ENCODE measurements around the gene TTLL8.

DNA sequence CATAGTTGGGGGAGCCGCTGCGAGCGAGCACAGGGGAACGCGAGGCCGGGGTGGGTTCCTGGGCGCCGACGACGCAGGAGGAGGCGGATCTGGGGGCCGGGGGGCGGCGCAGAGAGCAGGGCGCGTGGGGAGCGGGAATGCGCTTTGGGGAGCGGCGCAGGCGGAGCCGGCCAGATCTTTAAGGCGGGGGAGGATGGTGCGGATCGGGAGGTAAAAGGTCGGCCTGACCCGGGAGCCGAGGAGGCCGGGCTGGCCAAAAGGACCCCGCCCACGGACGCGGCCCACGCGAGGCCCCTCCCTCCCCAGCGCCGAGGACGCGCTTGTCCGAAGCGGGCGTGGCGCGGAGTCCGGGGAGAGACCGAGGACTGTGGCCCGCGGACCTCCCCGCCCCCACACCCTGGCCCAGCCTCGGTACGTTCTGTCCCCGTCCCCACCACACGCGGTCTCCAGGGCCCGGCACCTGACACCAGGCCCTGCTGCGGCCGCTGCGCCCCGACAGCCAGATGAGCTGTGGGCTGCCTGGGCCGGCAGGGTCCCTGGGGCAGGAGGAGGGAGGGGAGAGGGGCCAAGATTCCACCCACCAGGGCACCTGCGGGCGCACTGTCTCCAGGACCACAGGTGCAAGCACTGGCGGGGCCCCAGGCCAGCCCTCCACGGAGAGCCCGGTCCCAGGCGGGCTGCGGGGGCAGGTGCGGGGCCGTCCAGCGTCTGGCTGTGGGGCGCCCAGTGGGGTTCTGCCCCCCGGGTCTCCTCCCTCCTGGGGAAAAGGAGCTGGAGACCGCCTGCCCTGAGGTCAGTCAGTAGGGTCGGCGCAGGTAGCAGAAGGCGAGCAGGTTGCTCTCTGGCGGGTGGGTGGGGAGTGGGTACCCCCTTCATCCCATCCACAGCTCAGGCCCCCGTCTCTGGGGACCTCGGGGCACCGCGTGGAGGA is 86.6 kb downstream of the TTLL8 start:
- peak; percentile 92 for TF ChIP-seq EP300 (IDR thresholded peaks at IDR 0.05; ENCODE audit: low read depth)
- TF ChIP-seq, protein P1, sequence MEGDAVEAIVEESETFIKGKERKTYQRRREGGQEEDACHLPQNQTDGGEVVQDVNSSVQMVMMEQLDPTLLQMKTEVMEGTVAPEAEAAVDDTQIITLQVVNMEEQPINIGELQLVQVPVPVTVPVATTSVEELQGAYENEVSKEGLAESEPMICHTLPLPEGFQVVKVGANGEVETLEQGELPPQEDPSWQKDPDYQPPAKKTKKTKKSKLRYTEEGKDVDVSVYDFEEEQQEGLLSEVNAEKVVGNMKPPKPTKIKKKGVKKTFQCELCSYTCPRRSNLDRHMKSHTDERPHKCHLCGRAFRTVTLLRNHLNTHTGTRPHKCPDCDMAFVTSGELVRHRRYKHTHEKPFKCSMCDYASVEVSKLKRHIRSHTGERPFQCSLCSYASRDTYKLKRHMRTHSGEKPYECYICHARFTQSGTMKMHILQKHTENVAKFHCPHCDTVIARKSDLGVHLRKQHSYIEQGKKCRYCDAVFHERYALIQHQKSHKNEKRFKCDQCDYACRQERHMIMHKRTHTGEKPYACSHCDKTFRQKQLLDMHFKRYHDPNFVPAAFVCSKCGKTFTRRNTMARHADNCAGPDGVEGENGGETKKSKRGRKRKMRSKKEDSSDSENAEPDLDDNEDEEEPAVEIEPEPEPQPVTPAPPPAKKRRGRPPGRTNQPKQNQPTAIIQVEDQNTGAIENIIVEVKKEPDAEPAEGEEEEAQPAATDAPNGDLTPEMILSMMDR (IDR thresholded peaks at IDR 0.05), result no peak
